Cardiac fibroblast (primary cell): Measurements from ENCODE around the gene CIDEB.

Source experiments
- DNase-seq, 2 donors: peaks; one replicate each; pipeline versions ENCODE4 v3.0.0 to v3.0.0-alpha.2; 2010; ENCODE audit warnings: low read depth in 2 of 2
- H3K4me3 ChIP-seq, 2 donors: replicated peaks in 1 of 2; 1 replicate in 1 of 2; 2 replicates in 1 of 2; pipeline ENCODE4 v1.5.1; 2011; ENCODE audit warnings: low read depth in 2 of 2, low read length in 2 of 2, mild to moderate bottlenecking in 2 of 2, moderate library complexity in 1 of 2
- CTCF ChIP-seq: IDR thresholded peaks from one replicate; pipeline ENCODE4 v1.5.1; 2011; ENCODE audit warnings: low read depth, mild to moderate bottlenecking, low read length, inconsistent platforms

The CIDEB gene

GRCh38 chr14:24317141-24317928 lies 9.6 kb upstream of the CIDEB start:
- TF ChIP-seq CTCF: no peak
- no peak overlapping the region for H3K4me3 ChIP-seq
- peak; percentile 39 to 52 for DNase-seq

- no peak for DNase-seq
These were observed 8.8 kb upstream of the CIDEB start for GRCh38 chr14:24316597-24316950.

GRCh38 chr14:24315807-24316596 lies 8.2 kb upstream of the CIDEB start:
- no peak overlapping the region for H3K4me3 ChIP-seq
- peak in 1 of 2 donors; percentile 19 for DNase-seq

More at GRCh38 chr14:24316597-24316950, 8.8 kb upstream of the CIDEB start:
- no peak overlapping the region for H3K4me3 ChIP-seq
- TF ChIP-seq CTCF: no peak

GRCh38 chr14:24315243-24315806 lies 7.5 kb upstream of the CIDEB start:
- H3K4me3 ChIP-seq: no peak overlapping the region
- no peak for TF ChIP-seq CTCF
- no peak for DNase-seq

More at GRCh38 chr14:24315807-24316596, 8.2 kb upstream of the CIDEB start:
- TF ChIP-seq CTCF: no peak

- H3K4me3 ChIP-seq: no peak overlapping the region
- DNase-seq: no peak
These were observed 6.8 kb upstream of the CIDEB start for GRCh38 chr14:24314377-24315193.

More at GRCh38 chr14:24314377-24315193, 6.8 kb upstream of the CIDEB start:
- TF ChIP-seq CTCF: no peak
